ENCODE measurements around the gene TIMM9. TPM values are rescaled to one million over a fixed set of nuclear protein-coding genes. Genes with fewer than 3 reads are reported as not detected.
A peak's percentile ranks its signal among the peaks of the same experiment; 100 is the strongest.

TIMM9 gene
- total and polyA plus RNA-seq, 2 donors (not counting 1 experiment from before 2014, with no cell fraction given), result 27.7 to 51.0 TPM

DNA sequence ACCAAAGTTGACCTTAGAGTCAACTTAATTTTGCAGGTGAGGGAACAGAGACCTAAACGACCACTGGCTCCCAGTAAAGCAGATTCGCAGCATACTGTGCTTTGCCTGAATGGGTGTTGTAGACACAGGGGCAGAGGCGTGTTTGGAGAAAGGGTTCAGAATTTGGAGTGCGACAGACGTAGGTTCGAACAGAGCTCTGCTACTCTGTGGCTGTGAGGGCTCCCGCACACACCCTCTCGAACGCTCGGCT is 31.8 kb downstream of the TIMM9 start:
- WGBS (ENCODE audit: insufficient coverage), result 16% methylated on average over 10 of the region's 10 CpGs
- Histone ChIP-seq H3K4me3 (ENCODE audit: control extremely low read depth in 1 of 5, extremely low read depth in 1 of 5, insufficient read depth in 1 of 5, low read depth in 2 of 5, low read length in 4 of 5) (peak overlapping the region; percentile 36 to 77 (median 66)), H3K27me3 (replicated peaks in 1 of 4; ENCODE audit: control extremely low read depth in 1 of 4, control insufficient read depth in 3 of 4, insufficient read depth in 4 of 4, low read length in 3 of 4) (no peaks in the 10 kb centered on the region), H4K20me1 (ENCODE audit: control insufficient read depth, insufficient read depth, low read length, poor library complexity, severe bottlenecking) (no peaks in the 10 kb centered on the region), H3K27ac (ENCODE audit: low read length in 2 of 2) (peak overlapping the region in 1 of 2 donors; percentile 76), H2AFZ (ENCODE audit: insufficient read depth, low read depth, low read length, poor library complexity, severe bottlenecking) (peak overlapping the region; percentile 95), H3K9ac (ENCODE audit: low read length) (peak overlapping the region; percentile 78), H3K4me1 (ENCODE audit: control insufficient read depth in 2 of 2, insufficient read depth in 2 of 2, low read length in 2 of 2) (peaks cover 9 to 14% of the 10 kb centered on the region in 2 donors), H3K36me3 (replicated peaks in 1 of 2; ENCODE audit: control extremely low read depth in 1 of 2, control insufficient read depth in 1 of 2, extremely low read depth in 1 of 2, insufficient read depth in 2 of 2, low read length in 1 of 2) (no peaks in the 10 kb centered on the region), H3K9me3 (ENCODE audit: control extremely low read depth in 1 of 3, control insufficient read depth in 2 of 3, insufficient read depth in 1 of 3, low read length in 2 of 3) (peaks cover 0 to 1% (median 0%) of the 10 kb centered on the region in 3 donors), H3K4me2 (replicated peaks; ENCODE audit: low read depth, low read length, poor library complexity, severe bottlenecking) (peak overlapping the region; percentile 80), H3K79me2 (ENCODE audit: control insufficient read depth, insufficient read depth, low read length) (no peaks in the 10 kb centered on the region)
- H3K4me1 Mint-ChIP-seq, result peaks cover 13% of the 10 kb centered on the region
- H3K27me3 Mint-ChIP-seq, result no peaks in the 10 kb centered on the region
- ChIA-PET CTCF (interaction anchor here (0.8 to 3.6 kb wide), 10 partner anchors 9 to 286 kb away, joined by 3 to 15 read pairs (median 4); partner anchors contain the start of genes ARID4A, KIAA0586 and TIMM9), POLR2A (interaction anchor here (0.9 to 1.5 kb wide), 3 partner anchors 23 to 97 kb away, joined by 3 to 4 read pairs (median 4); partner anchors contain the start of gene ARID4A)
- no peaks in the 10 kb centered on the region for H3K9me3 Mint-ChIP-seq (ENCODE audit: insufficient read depth)
- DNase-seq (no peak), ATAC-seq (ENCODE audit: low read depth) (no peak)
- intact Hi-C loops (cut with micrococcal nuclease), result loop anchor here (1.0 to 5.0 kb wide), 2 partner anchors 156 to 1003 kb away; partner anchors contain the start of gene NAA30
- peak overlapping the region; percentile 87 for H3K4me3 Mint-ChIP-seq
- TF ChIP-seq, protein P1, sequence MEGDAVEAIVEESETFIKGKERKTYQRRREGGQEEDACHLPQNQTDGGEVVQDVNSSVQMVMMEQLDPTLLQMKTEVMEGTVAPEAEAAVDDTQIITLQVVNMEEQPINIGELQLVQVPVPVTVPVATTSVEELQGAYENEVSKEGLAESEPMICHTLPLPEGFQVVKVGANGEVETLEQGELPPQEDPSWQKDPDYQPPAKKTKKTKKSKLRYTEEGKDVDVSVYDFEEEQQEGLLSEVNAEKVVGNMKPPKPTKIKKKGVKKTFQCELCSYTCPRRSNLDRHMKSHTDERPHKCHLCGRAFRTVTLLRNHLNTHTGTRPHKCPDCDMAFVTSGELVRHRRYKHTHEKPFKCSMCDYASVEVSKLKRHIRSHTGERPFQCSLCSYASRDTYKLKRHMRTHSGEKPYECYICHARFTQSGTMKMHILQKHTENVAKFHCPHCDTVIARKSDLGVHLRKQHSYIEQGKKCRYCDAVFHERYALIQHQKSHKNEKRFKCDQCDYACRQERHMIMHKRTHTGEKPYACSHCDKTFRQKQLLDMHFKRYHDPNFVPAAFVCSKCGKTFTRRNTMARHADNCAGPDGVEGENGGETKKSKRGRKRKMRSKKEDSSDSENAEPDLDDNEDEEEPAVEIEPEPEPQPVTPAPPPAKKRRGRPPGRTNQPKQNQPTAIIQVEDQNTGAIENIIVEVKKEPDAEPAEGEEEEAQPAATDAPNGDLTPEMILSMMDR (IDR thresholded peaks at IDR 0.05), result no peak
- TF ChIP-seq EZH2 (IDR thresholded peaks at IDR 0.05; ENCODE audit: borderline replicate concordance, insufficient read depth, low read depth, low read length, poor library complexity, severe bottlenecking), result no peak
- H3K27ac Mint-ChIP-seq, result peak overlapping the region; percentile 83

DNA sequence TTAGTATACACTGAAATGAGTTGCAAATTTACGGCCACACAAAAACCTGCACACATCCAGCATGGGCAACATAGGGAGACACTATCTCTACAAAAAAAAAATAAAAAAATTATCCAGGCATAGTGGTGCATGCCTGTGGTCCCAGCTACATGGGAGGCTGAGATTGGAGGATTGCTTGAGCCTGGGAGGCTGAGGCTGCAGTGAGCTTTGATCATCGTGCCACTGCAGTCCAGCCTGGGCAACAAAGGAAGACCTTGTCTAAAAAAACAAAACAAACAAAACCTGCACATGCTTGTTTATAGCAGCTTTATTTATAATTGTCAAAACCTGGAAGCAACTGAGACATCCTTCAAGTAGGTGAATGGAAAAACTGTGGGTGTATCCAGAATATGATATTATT is 36.5 kb downstream of the TIMM9 start:
- Histone ChIP-seq H3K4me1 (ENCODE audit: control insufficient read depth in 2 of 2, insufficient read depth in 2 of 2, low read length in 2 of 2) (peaks cover 4 to 5% of the 10 kb centered on the region in 2 donors), H3K79me2 (ENCODE audit: control insufficient read depth, insufficient read depth, low read length) (no peaks in the 10 kb centered on the region), H3K4me3 (ENCODE audit: control extremely low read depth in 1 of 5, extremely low read depth in 1 of 5, insufficient read depth in 1 of 5, low read depth in 2 of 5, low read length in 4 of 5) (no peak overlapping the region), H3K27ac (ENCODE audit: low read length in 2 of 2) (no peak overlapping the region), H4K20me1 (ENCODE audit: control insufficient read depth, insufficient read depth, low read length, poor library complexity, severe bottlenecking) (no peaks in the 10 kb centered on the region), H3K9ac (ENCODE audit: low read length) (no peak overlapping the region), H2AFZ (ENCODE audit: insufficient read depth, low read depth, low read length, poor library complexity, severe bottlenecking) (no peak overlapping the region), H3K36me3 (replicated peaks in 1 of 2; ENCODE audit: control extremely low read depth in 1 of 2, control insufficient read depth in 1 of 2, extremely low read depth in 1 of 2, insufficient read depth in 2 of 2, low read length in 1 of 2) (no peaks in the 10 kb centered on the region), H3K4me2 (replicated peaks; ENCODE audit: low read depth, low read length, poor library complexity, severe bottlenecking) (no peak overlapping the region), H3K9me3 (ENCODE audit: control extremely low read depth in 1 of 3, control insufficient read depth in 2 of 3, insufficient read depth in 1 of 3, low read length in 2 of 3) (no peaks in the 10 kb centered on the region), H3K27me3 (replicated peaks in 1 of 4; ENCODE audit: control extremely low read depth in 1 of 4, control insufficient read depth in 3 of 4, insufficient read depth in 4 of 4, low read length in 3 of 4) (no peaks in the 10 kb centered on the region)
- TF ChIP-seq, protein P1 (IDR thresholded peaks at IDR 0.05), result no peak
- no peak for TF ChIP-seq EZH2 (IDR thresholded peaks at IDR 0.05; ENCODE audit: borderline replicate concordance, insufficient read depth, low read depth, low read length, poor library complexity, severe bottlenecking)
- Mint-ChIP-seq H3K9me3 (ENCODE audit: insufficient read depth) (no peaks in the 10 kb centered on the region), H3K27ac (no peak overlapping the region), H3K27me3 (no peaks in the 10 kb centered on the region), H3K4me1 (peaks cover 5% of the 10 kb centered on the region), H3K4me3 (no peak overlapping the region)
- CTCF ChIA-PET, result no interaction called here
- DNase-seq (no peak), ATAC-seq (ENCODE audit: low read depth) (no peak)
- POLR2A ChIA-PET, result no interaction called here
- intact Hi-C loops (cut with micrococcal nuclease), result no loop called here
- no CpG with 5 or more reads among the region's 2 CpGs for WGBS (ENCODE audit: insufficient coverage)

All from B cell (primary cell).